Activated T-helper 1 cell treated with anti-CD3 and anti-CD28 coated beads, Interleukin-12 subunit alpha, Interleukin-12 subunit beta, Interleukin-2, Interleukin-4 antibody, amounts not matched to agents 30 ng/mL and 10 ng/mL and 1 ng/mL, durations not matched to agents 14 hours and 24 hours and 36 hours (primary cell): ENCODE data around the gene ACER2. TPM values are rescaled to one million over a fixed set of nuclear protein-coding genes. Genes with fewer than 3 reads are reported as not detected.
"Not testable (repeated sequence)": the region's sequence is repeated elsewhere in the genome, so short reads cannot be mapped to it uniquely, and the experiment has no call there.

Experiments used
- DNase-seq: peaks from one replicate; pipeline ENCODE4 v3.0.0; 2021; ENCODE audit warnings: low spot score
- H3K27ac Mint-ChIP-seq: one replicate; pipeline ENCODE4 v1.8.0; 2021; ENCODE audit warnings: mild to moderate bottlenecking, mixed read lengths
- H3K27me3 Mint-ChIP-seq: one replicate; pipeline ENCODE4 v1.8.0; 2022; ENCODE audit warnings: mild to moderate bottlenecking, moderate library complexity, mixed read lengths; ENCODE audit not compliant: insufficient read depth
- H3K36me3 Mint-ChIP-seq: one replicate; pipeline ENCODE4 v1.8.0; 2021; ENCODE audit warnings: low read depth, mixed read lengths
- H3K4me1 Mint-ChIP-seq: one replicate; pipeline ENCODE4 v1.8.0; 2021; ENCODE audit warnings: low read depth, mixed read lengths
- H3K4me3 Mint-ChIP-seq: one replicate; pipeline ENCODE4 v1.8.0; 2021; ENCODE audit warnings: mild to moderate bottlenecking, moderate library complexity, mixed read lengths
- H3K9me3 Mint-ChIP-seq: one replicate; pipeline ENCODE4 v1.8.0; 2021; ENCODE audit warnings: mixed read lengths
- intact Hi-C: fragments of 100-400 bp; cut with micrococcal nuclease; formaldehyde crosslinking; loops from one replicate; pipeline ENCODE4 v1.15.1; 2024
- total RNA-seq: library from RNA; stranded (reverse); gene quantifications from 2 replicates; pipeline ENCODE4 v1.2.3, GENCODE V29; 2022

ACER2 gene
- total RNA-seq, 1 donor from 2014 or later, result 1.4 TPM

- peaks cover 10% of the 10 kb centered on the region for H3K27me3 Mint-ChIP-seq
- DNase-seq, result no peak
- no peak overlapping the region for H3K27ac Mint-ChIP-seq
- intact Hi-C loops, result no loop called here
- no peaks in the 10 kb centered on the region for H3K36me3 Mint-ChIP-seq
- peaks cover 18% of the 10 kb centered on the region for H3K4me1 Mint-ChIP-seq
- H3K9me3 Mint-ChIP-seq, result no peaks in the 10 kb centered on the region
- no peak overlapping the region for H3K4me3 Mint-ChIP-seq
Measured at GRCh38 chr9:19410594-19410993, 1.8 kb downstream of the ACER2 start.

- Mint-ChIP-seq H3K27ac (no peak overlapping the region), H3K36me3 (no peaks in the 10 kb centered on the region), H3K4me1 (peaks cover 18% of the 10 kb centered on the region), H3K27me3 (peaks cover 10% of the 10 kb centered on the region), H3K9me3 (no peaks in the 10 kb centered on the region), H3K4me3 (peak overlapping the region; percentile 5)
- no peak for DNase-seq
- intact Hi-C loops, result no loop called here
Measured at GRCh38 chr9:19411316-19411715, 2.5 kb downstream of the ACER2 start.

DNA sequence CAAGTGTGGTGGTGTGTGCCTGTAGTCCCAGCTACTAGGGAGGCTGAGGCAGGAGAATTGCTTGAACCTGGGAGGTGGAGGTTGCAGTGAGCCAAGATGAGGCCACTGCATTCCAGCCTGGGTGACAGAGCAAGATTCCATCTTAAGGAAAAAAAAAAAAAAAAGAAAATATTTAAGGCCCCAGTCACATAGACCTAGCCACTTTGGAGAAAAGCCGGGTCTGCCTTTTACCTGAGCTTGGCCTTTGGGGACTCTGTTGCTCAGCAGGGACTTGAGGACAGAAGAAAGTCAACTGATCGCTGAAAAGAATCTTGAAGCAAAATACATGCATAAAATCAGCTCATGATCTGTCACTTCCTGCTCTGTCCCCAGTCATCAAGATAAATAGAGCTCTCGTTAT is 4.6 kb downstream of the ACER2 start:
- DNase-seq, H3K27me3 Mint-ChIP-seq, intact Hi-C loops, H3K4me3 Mint-ChIP-seq, H3K27ac Mint-ChIP-seq, H3K36me3 Mint-ChIP-seq, H3K9me3 Mint-ChIP-seq: not testable (repeated sequence)
- H3K4me1 Mint-ChIP-seq, result peaks cover 11% of the 10 kb centered on the region

DNA sequence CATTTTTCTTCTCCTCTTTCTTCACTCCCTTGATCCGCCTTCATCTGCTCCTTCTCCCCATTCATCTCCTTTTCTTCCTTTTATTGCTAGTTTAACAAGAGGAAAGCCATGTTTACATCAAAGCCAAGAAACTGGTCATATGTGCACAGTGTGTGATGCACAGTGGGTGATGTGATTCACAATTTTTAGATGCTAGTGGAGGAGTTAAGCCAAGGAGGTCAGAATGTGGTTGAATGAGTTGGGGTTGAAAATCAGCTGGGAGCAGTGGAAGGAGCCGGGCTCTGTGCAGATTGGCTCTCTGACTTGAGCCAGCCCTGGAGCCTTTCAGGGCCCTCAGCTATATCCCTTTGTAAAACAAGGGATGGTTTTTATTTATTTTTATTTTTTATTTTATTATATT is 7.3 kb downstream of the ACER2 start:
- no peaks in the 10 kb centered on the region for H3K27me3 Mint-ChIP-seq

GRCh38 chr9:19420877-19421276 is 12.1 kb downstream of the ACER2 start:
- no peaks in the 10 kb centered on the region for H3K9me3 Mint-ChIP-seq
- DNase-seq, result no peak

More for the DNA sequence above, 7.3 kb downstream of the ACER2 start:
- no peak overlapping the region for H3K27ac Mint-ChIP-seq
- H3K36me3 Mint-ChIP-seq, result no peaks in the 10 kb centered on the region
- no peaks in the 10 kb centered on the region for H3K4me1 Mint-ChIP-seq
- intact Hi-C loops, result no loop called here
- H3K4me3 Mint-ChIP-seq, result no peak overlapping the region
- DNase-seq, result no peak
- H3K9me3 Mint-ChIP-seq, result no peaks in the 10 kb centered on the region

DNA sequence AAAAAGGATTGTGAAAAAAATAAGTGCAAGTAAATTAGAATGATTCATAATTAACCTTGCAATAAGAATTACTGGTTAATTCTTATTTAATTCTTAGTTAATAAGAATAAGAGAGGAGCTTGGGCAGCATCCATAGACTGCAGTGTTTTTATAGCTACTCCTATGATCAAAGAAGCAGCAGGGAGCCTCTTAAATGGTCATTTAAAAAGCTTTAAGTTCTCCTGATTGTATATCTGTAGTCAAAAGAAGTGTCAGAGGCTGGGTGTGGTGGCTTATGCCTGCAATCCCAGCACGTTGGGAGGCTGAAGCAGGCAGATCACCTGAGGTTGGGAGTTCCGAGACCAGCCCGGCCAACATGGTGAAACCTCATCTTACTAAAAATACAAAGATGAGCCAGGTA is 14.4 kb downstream of the ACER2 start:
- Mint-ChIP-seq H3K27ac (no peak overlapping the region), H3K9me3 (no peaks in the 10 kb centered on the region), H3K36me3 (no peaks in the 10 kb centered on the region), H3K4me3 (no peak overlapping the region), H3K27me3 (no peaks in the 10 kb centered on the region), H3K4me1 (no peaks in the 10 kb centered on the region)
- intact Hi-C loops, result no loop called here
- no peak for DNase-seq

More at GRCh38 chr9:19420877-19421276, 12.1 kb downstream of the ACER2 start:
- H3K4me1 Mint-ChIP-seq, result no peaks in the 10 kb centered on the region
- H3K36me3 Mint-ChIP-seq, result no peaks in the 10 kb centered on the region
- no peak overlapping the region for H3K27ac Mint-ChIP-seq
- H3K27me3 Mint-ChIP-seq, result no peaks in the 10 kb centered on the region
- intact Hi-C loops, result no loop called here
- H3K4me3 Mint-ChIP-seq, result no peak overlapping the region

- Mint-ChIP-seq H3K27ac (no peak overlapping the region), H3K36me3 (no peaks in the 10 kb centered on the region), H3K4me3 (no peak overlapping the region), H3K4me1 (no peaks in the 10 kb centered on the region), H3K9me3 (no peaks in the 10 kb centered on the region), H3K27me3 (no peaks in the 10 kb centered on the region)
- intact Hi-C loops, result no loop called here
- DNase-seq, result no peak
Measured at GRCh38 chr9:19424176-19424779, 15.5 kb downstream of the ACER2 start.

GRCh38 chr9:19429595-19429994 is 20.8 kb downstream of the ACER2 start:
- intact Hi-C loops, result no loop called here
- DNase-seq, result no peak
- Mint-ChIP-seq H3K36me3 (no peaks in the 10 kb centered on the region), H3K4me3 (no peak overlapping the region), H3K4me1 (no peaks in the 10 kb centered on the region), H3K9me3 (no peaks in the 10 kb centered on the region), H3K27ac (no peak overlapping the region), H3K27me3 (no peaks in the 10 kb centered on the region)

GRCh38 chr9:19430201-19430760 is 21.5 kb downstream of the ACER2 start:
- peaks cover 2% of the 10 kb centered on the region for H3K36me3 Mint-ChIP-seq
- no peaks in the 10 kb centered on the region for H3K27me3 Mint-ChIP-seq
- no peaks in the 10 kb centered on the region for H3K9me3 Mint-ChIP-seq
- H3K4me3 Mint-ChIP-seq, result no peak overlapping the region
- no peaks in the 10 kb centered on the region for H3K4me1 Mint-ChIP-seq
- intact Hi-C loops, result no loop called here
- no peak overlapping the region for H3K27ac Mint-ChIP-seq
- no peak for DNase-seq

DNA sequence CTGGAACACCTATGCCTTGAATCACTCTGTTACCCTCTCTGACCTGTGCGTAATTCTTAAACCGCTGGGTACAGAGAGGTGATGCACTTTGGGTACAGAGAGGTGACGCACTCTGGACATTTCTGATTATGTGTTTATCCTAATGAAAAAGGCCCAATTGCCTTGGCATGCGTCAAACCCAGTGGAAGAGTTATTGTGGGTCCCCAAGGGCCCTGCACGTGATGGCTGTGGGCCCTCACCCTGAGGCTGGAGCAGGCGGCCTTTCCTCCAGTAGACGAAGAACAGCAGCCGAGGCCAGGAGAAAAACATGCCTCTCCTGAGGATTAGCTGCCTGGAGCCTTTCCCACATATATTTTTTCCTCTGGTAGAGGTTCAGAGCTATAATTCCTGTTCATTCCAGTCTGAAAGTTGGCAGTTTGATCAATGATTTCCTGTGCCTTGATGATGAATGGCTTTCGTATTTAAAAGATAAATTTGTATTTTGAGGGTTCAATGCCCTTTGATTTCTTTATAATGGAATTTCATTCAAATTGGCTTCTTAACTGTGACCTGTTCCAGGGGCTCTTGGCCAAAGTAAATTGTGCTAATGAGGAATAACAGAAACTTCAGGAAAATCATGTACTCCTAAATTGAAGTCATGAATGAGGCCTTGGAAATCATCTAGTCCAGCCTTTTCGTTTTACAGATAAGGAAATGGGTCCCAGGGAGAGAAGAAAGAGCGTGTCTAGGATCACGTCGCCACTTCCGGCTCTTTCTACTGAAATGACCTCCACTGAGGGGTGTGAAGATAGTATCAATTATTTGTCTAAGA is 22.8 kb downstream of the ACER2 start:
- H3K4me1 Mint-ChIP-seq, result no peaks in the 10 kb centered on the region
- no peaks in the 10 kb centered on the region for H3K27me3 Mint-ChIP-seq
- H3K9me3 Mint-ChIP-seq, result no peaks in the 10 kb centered on the region
- H3K4me3 Mint-ChIP-seq, result no peak overlapping the region
- DNase-seq, result no peak
- intact Hi-C loops, result no loop called here
- no peak overlapping the region for H3K27ac Mint-ChIP-seq
- peaks cover 2% of the 10 kb centered on the region for H3K36me3 Mint-ChIP-seq

DNA sequence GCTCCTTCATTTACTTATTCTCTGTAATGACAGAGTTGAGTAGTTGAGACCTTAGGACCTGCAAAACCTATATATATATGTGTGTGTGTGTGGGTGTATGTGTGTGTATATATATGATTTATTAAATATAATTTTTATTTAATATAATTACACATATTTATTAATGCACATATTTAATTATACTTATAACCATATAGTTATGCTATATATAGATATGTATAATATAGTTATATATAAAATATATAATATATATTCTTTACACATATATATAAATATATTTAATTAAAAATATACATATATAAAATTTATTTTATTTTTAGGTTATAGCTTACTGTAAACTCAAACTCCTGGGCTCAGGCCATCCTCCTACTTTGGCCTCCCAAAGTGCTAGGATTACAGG is 23.7 kb downstream of the ACER2 start:
- intact Hi-C loops, result no loop called here
- no peak for DNase-seq
- Mint-ChIP-seq H3K27ac (no peak overlapping the region), H3K27me3 (no peaks in the 10 kb centered on the region), H3K36me3 (peaks cover 2% of the 10 kb centered on the region), H3K4me1 (no peaks in the 10 kb centered on the region), H3K9me3 (no peaks in the 10 kb centered on the region), H3K4me3 (no peak overlapping the region)

DNA sequence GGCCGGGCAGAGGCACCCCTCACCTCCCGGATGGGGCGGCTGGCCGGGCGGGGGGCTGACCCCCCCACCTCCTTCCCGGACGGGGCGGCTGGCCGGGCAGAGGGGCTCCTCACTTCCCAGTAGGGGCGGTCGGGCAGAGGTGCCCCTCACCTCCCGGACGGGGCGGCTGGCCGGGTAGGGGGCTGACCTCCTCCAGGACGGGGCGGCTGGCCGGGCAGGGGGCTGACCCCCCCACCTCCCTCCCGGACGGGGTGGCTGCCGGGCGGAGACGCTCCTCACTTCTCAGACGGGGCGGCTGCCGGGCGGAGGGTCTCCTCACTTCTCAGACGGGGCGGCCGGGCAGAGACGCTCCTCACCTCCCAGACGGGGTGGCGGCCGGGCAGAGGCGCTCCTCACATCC is 24.9 kb downstream of the ACER2 start:
- intact Hi-C loops, H3K4me1 Mint-ChIP-seq, H3K4me3 Mint-ChIP-seq, H3K36me3 Mint-ChIP-seq, H3K9me3 Mint-ChIP-seq, H3K27ac Mint-ChIP-seq, DNase-seq, H3K27me3 Mint-ChIP-seq: not testable (repeated sequence)

- intact Hi-C loops, result loop anchor here (2.0 to 5.0 kb wide), 2 partner anchors 32 to 208 kb away; partner anchors contain the start of genes ACER2 and DENND4C
- H3K27ac Mint-ChIP-seq, result no peak overlapping the region
- peaks cover 14% of the 10 kb centered on the region for H3K4me1 Mint-ChIP-seq
- no peaks in the 10 kb centered on the region for H3K9me3 Mint-ChIP-seq
- no peak for DNase-seq
- no peak overlapping the region for H3K4me3 Mint-ChIP-seq
- no peaks in the 10 kb centered on the region for H3K27me3 Mint-ChIP-seq
- H3K36me3 Mint-ChIP-seq, result no peaks in the 10 kb centered on the region
Measured at GRCh38 chr9:19440376-19440775, 31.6 kb downstream of the ACER2 start.
